Osteocyte (in vitro differentiated cells): ENCODE measurements around the gene FBXO11. TPM values are rescaled to one million over a fixed set of nuclear protein-coding genes. Genes with fewer than 3 reads are reported as not detected.
A peak's percentile ranks its signal among the peaks of the same experiment; 100 is the strongest.

Experiments
- DNase-seq: peaks from one replicate; pipeline ENCODE4 v3.0.0; 2021; ENCODE audit warnings: mixed read lengths; ENCODE audit not compliant: unreplicated experiment; ENCODE audit errors: extremely low spot score
- H3K27ac Mint-ChIP-seq: one replicate; pipeline ENCODE4 v1.8.0; 2021; ENCODE audit warnings: mild to moderate bottlenecking, mixed read lengths; ENCODE audit not compliant: unreplicated experiment
- H3K27me3 Mint-ChIP-seq: one replicate; pipeline ENCODE4 v1.8.0; 2021; ENCODE audit warnings: mixed read lengths; ENCODE audit not compliant: unreplicated experiment
- H3K36me3 Mint-ChIP-seq: one replicate; pipeline ENCODE4 v1.8.0; 2021; ENCODE audit warnings: mixed read lengths; ENCODE audit not compliant: unreplicated experiment
- H3K4me1 Mint-ChIP-seq: one replicate; pipeline ENCODE4 v1.8.0; 2021; ENCODE audit warnings: mixed read lengths; ENCODE audit not compliant: unreplicated experiment
- H3K4me3 Mint-ChIP-seq: one replicate; pipeline ENCODE4 v1.8.0; 2021; ENCODE audit warnings: mild to moderate bottlenecking, moderate library complexity, mixed read lengths; ENCODE audit not compliant: unreplicated experiment
- H3K9me3 Mint-ChIP-seq: one replicate; pipeline ENCODE4 v1.8.0; 2021; ENCODE audit warnings: mixed read lengths; ENCODE audit not compliant: unreplicated experiment
- total RNA-seq: library from RNA; stranded (reverse); gene quantifications from 2 replicates; pipeline ENCODE4 v1.2.1, GENCODE V29; 2021
- TF ChIP-seq, protein P1 (sequence below): fragments of 200-600 bp; sonication (generic); IDR thresholded peaks from 2 replicates; pipeline ENCODE4 v1.5.0; 2021; ENCODE audit warnings: antibody characterized with exemption, mild to moderate bottlenecking, moderate library complexity

The FBXO11 gene
- total RNA-seq, 1 donor from 2014 or later, result 70.6 TPM

DNA sequence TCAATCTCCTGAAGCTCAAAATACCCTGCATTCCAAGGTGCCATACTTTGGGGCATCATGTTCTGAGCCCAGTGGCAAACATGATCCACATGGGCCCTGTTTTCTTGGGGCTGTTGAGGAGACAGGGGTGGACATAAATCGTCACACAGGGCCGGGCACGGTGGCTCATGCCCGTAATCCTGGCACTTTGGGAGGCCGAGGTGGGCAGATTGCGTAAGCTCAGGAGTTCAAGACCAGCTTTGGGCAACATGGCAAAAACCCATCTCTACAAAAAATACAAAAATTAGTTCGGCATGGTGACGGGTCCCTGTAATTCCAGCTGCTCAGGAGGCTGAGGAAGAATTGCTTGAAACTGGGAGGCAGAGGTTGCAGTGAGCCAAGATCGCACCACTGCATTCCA lies 137.0 kb downstream of the FBXO11 start:
- Mint-ChIP-seq H3K27ac (no peak overlapping the region), H3K9me3 (peaks cover 5% of the 10 kb centered on the region), H3K4me3 (no peak overlapping the region), H3K36me3 (no peaks in the 10 kb centered on the region), H3K27me3 (no peaks in the 10 kb centered on the region), H3K4me1 (peaks cover 4% of the 10 kb centered on the region)
- no peak for DNase-seq
- TF ChIP-seq, protein P1, sequence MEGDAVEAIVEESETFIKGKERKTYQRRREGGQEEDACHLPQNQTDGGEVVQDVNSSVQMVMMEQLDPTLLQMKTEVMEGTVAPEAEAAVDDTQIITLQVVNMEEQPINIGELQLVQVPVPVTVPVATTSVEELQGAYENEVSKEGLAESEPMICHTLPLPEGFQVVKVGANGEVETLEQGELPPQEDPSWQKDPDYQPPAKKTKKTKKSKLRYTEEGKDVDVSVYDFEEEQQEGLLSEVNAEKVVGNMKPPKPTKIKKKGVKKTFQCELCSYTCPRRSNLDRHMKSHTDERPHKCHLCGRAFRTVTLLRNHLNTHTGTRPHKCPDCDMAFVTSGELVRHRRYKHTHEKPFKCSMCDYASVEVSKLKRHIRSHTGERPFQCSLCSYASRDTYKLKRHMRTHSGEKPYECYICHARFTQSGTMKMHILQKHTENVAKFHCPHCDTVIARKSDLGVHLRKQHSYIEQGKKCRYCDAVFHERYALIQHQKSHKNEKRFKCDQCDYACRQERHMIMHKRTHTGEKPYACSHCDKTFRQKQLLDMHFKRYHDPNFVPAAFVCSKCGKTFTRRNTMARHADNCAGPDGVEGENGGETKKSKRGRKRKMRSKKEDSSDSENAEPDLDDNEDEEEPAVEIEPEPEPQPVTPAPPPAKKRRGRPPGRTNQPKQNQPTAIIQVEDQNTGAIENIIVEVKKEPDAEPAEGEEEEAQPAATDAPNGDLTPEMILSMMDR, result no peak

GRCh38 chr2:47767880-47768609 lies 138.3 kb downstream of the FBXO11 start:
- DNase-seq, result peak; percentile 91
- TF ChIP-seq, protein P1, result peak; percentile 99
- Mint-ChIP-seq H3K27ac (no peak overlapping the region), H3K9me3 (peaks cover 5% of the 10 kb centered on the region), H3K4me3 (peak overlapping the region; percentile 55), H3K4me1 (peaks cover 4% of the 10 kb centered on the region), H3K36me3 (no peaks in the 10 kb centered on the region), H3K27me3 (no peaks in the 10 kb centered on the region)

DNA sequence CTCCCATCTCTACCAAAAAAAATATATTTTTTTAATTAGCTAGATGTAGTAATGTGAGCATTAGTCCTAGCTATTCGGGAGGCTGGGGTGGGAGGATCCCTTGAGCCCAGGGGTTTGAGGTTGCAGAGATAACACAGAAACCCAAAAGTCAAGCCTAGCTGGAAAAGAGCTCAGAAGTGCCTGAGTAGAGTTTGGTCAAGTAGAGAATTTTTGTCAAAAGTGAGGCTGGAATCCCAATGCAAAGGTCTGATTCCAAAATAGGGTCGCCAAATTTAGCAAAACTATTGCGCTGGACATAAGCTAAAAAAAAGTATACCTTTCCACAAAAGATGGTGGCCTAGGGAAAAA lies 138.8 kb downstream of the FBXO11 start:
- Mint-ChIP-seq H3K27me3 (no peaks in the 10 kb centered on the region), H3K4me3 (no peak overlapping the region), H3K4me1 (peaks cover 4% of the 10 kb centered on the region), H3K9me3 (peaks cover 5% of the 10 kb centered on the region), H3K36me3 (no peaks in the 10 kb centered on the region), H3K27ac (no peak overlapping the region)
- TF ChIP-seq, protein P1, result no peak
- no peak for DNase-seq

DNA sequence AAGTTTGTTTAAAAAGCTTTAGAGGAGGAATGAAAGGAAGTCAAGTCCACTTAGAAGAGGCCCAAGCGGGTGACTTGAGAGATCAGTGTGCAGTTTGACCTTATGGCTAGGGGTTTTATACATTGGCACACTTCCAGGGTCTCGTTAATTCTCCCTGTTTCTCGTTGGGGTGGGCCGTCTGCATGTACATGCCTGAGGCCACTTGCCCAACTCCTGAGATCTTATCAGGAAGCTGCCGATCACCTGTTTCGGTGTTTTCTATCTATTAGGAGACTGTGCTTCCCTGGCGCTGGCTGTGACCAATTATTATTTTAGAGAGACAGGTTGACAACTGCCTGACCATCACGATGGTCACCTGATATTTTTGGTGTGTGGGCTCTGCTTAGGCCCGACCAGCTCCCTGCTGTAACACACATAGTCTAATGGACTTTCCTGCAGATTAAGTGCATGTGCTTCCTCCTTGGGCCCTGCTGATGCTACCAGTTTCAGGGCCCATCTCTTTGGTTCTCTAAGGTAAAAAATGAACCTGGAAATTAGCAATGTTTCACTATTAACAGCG lies 154.4 kb downstream of the FBXO11 start:
- Mint-ChIP-seq H3K27ac (no peak overlapping the region), H3K4me3 (no peak overlapping the region), H3K4me1 (peaks cover 9% of the 10 kb centered on the region), H3K36me3 (no peaks in the 10 kb centered on the region), H3K9me3 (peaks cover 3% of the 10 kb centered on the region), H3K27me3 (no peaks in the 10 kb centered on the region)
- no peak for DNase-seq
- TF ChIP-seq, protein P1, result no peak

GRCh38 chr2:47747878-47748277 lies 158.4 kb downstream of the FBXO11 start:
- H3K27me3 Mint-ChIP-seq, result peaks cover 25% of the 10 kb centered on the region
- no peak for DNase-seq
- H3K4me1 Mint-ChIP-seq, result no peaks in the 10 kb centered on the region
- H3K4me3 Mint-ChIP-seq, result no peak overlapping the region
- peaks cover 5% of the 10 kb centered on the region for H3K9me3 Mint-ChIP-seq
- no peak overlapping the region for H3K27ac Mint-ChIP-seq
- TF ChIP-seq, protein P1, result no peak
- H3K36me3 Mint-ChIP-seq, result no peaks in the 10 kb centered on the region
